HG02885 (cell line): Measurements from ENCODE around the gene VTI1A.
A peak's percentile ranks its signal among the peaks of the same experiment; 100 is the strongest.

ENCODE experiments used
- ATAC-seq: cut with Tn5 transposase; IDR thresholded peaks from one replicate; pipeline ENCODE4 v1.9.1; 2021; ENCODE audit warnings: mild to moderate bottlenecking; ENCODE audit not compliant: unreplicated experiment, poor library complexity

The VTI1A gene

DNA sequence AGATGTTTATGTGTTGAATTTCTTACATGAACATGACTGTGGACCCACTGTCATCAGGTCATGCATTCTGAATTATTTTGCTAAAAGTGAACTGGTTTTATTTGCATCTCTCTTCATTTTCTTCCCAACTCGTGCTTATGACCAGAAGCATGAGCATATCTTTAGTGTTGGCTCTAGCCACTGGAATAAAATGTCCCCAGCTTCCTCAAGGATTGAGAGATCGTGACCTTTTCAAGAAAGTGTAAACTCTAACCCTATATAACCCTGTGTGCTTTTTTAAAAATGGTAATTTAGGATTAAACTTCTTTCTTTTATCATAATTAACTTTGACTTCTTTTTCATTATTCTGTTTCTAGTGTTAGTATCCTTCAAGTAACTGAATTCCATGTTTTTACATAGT, 55.5 kb downstream of the VTI1A start:
- no peak for ATAC-seq

DNA sequence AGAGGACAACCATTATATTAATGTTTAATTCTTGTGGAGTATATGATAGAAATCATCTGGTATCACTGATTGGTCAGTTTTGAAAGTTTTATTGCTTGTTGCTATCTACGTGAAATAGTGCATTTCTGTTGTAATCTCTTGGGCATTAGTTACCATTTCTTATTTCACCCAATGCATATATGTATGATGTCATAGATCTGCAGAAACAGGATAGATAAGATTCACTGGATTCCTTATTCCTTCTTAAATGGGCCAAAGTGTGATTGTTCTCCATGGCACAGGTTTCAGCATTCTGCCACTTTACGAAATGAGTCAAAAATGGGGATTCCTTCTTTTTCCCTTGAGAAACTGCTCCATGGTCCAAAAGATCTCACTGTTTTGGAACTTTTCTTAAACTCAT, 56.6 kb downstream of the VTI1A start:
- ATAC-seq, result no peak

DNA sequence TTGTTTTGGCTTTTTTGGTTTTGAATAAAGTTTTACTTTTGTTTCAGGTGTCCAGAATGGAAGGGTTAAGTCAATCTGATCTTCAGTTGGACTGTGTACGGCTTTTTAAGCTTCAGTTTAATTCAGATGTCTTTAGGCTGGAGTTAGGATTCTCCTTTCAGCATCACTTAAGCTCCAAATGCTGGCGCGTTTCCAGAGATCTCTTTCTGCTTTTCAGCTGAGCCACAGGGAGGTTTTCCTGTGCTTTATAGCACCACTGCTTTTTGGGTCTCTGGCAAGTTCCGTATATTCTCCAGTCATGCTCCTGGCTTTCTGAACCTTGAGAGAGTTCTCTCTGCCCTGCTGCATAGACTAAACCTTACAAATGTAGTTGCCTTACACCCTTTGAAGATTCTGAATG, 60.0 kb downstream of the VTI1A start:
- no peak for ATAC-seq

DNA sequence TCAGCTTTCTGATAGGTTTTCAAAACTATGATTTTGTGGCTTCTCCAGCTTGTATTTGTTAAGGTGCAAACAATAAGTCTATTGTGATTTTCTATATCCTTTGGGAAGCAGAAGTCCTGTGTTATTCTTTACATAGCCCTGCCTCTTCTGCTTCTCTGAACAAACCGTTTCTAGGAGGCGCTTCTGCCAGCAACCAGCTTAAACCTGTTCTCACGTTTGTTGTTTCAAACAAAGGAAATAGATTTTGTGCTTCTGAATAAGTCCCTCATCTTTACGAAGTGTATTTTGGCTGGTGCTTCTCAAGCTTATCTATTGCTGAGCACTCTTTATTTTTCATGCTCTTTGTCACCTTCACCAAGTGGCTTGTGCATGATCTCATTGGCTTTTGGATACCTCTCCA, 61.0 kb downstream of the VTI1A start:
- ATAC-seq, result no peak

DNA sequence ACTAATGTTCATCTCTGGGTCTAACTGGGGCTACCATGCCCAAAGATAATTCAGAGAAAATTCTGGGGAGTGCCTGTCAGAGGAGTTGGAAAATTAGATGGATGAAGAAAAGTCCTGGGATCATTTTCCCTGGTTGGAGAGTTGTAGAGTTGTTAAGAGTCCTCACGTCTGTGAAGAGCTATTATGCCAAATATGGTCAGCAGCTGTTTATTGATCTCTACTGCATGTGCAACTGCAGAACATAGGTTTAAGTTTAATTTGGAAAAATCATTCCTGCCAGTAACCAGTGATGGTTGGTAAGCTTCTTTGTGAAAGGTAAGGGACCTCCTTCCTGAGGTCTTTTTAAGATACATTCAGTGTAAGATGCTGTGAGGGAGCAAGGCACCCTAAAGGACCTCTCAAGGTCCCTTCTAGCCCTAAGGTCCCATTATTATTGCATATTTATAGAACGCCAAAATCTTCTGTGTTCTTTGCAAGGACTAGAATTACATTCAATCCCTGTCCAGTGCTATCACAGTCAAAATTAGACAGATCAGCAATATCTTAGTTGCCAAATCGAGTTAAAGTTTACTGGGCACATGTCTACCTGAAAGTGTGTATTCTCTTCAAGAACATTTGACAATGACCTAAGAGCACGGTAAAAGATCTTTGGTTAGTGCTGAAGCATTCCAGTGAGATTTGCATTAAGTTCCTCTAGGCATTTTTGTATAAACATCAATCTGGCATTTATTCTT, 62.7 kb downstream of the VTI1A start:
- ATAC-seq, result no peak

DNA sequence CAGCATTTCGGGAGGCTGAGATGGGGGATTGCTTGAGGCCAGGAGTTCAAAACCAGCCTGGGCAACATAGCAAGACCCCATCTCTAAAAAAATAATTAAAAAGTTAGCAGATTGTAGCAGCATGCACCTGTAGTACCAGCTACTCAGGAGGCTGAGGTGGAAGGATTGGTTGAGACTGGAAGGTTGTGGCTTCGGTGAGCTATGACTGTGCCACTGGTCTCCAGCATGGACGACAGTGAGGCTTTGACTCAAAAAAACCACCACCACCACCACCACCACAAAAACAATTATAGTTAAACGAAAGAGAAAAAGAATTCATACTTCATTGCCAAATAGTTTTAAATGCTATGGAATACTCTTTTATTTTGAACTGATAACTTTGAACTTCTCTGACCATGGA, 63.4 kb downstream of the VTI1A start:
- ATAC-seq, result no peak

DNA sequence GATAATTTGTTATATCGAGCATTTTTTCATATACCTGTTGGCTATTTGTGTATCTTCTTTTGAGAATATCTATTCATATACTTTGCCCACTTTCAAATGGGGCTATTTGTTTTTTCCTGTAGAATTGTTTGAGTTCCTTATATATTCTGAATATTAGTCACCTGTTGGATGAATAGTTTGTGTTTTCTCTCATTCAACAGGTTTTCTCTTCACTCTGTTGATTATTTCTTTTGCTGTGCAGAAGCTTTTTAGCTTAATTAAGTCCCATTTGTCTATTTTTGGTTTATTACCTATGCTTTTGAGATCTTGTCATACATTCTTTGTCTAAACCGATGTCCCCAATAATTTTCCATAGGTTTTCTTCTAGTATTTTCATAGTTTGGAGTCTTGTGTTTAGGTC, 65.3 kb downstream of the VTI1A start:
- ATAC-seq, result no peak

DNA sequence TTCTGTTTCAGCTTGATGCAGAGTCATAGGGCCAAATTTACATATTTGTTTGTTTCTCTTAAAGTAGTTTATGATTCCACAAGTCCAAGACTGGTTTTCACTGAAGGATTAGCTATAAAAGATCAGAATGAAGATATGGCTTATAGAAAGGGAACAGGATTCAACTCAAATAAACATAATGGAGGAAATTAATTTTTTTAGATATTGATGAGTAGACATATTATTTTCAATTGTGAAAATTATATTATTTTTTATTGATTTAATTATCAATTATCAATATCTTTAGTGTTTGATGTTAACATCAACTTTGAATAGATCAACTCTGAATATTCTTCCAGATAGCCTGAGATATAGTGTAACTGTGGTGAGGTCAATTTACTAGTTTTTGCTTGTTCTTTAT, 68.1 kb downstream of the VTI1A start:
- no peak for ATAC-seq

DNA sequence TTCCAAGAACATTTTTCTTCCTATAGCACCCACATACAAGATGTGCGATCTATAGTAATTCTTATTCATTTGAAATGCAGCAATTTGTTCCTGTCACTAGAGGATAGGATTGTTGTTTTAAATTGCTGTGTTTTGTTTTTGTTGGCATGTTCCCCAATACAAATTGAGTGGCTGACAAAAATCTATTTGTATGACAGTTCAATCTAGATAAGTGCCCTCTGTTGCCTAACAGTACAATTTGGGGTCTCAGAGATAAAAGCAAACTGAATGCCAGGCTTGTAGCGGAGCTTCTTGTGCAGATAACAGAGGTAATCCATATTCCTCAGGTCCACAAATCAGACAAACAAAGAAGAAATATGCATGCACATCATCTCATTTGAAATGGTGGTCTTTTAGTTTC, 68.8 kb downstream of the VTI1A start:
- no peak for ATAC-seq

DNA sequence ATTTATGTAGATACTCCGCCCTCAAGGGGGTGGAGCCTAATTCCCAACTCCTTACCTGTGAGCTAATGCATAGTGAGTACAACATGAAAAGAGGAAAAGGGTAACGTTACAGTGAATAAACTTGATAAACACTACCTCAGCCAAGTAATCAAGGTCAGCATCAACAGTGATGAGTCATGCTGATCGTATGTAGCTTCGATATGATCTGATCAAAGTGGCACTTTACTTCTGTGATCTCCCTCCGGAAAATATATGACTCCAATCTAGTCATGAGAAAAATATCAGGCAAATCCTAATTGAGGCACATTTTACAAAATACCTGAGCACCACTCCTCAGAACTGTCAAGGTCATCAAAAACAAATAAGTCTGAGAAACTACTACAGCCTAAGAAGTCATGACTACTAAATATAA, 70.4 kb downstream of the VTI1A start:
- no peak for ATAC-seq

DNA sequence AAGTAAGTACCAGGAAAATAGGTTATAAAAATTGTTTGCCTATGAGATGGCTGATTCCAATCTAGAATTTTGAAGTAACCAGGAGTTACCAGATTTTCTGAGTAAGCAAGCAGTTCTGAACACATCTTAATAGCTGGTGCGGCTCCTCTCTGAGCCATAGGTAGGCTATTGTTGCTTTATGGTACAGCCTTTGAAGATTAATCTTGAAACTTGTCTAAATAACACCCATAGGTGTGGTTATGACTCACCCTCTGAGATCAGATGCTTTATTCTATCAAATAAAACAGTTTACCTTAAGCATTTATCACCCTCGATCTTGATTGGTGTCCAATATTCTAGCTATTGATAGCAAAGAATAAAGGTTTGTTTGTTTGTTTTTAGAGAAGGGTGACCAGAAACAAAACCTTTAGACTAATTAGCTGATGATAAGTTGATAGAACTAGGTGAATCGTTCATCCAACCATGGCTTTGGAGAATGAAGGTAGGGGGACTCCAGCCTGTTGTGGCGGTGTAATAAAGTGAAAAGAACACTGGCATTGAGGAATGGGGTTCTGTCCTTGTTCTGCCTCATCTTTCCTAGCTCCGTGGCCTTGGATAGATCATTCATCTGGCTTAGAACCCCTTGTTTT, 72.2 kb downstream of the VTI1A start:
- ATAC-seq, result peak; percentile 78

DNA sequence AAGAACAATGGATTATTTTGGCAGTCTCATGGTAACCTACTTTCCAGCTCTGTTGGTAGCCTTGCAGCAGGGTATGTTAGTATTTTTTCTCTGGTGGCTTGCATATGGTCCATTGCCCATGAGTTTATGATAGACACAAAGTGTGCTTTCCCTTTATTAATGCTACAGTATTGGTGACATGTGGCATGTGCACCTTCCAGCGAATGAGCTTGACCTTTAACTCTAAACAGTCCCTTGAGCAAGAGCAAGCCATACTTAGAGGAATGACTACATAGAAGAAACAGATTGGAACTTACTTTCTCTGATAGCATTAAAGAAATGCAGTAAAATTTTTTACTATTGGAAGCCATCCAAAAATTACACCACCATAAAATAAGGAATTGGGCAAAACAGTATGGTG, 73.9 kb downstream of the VTI1A start:
- ATAC-seq, result no peak

DNA sequence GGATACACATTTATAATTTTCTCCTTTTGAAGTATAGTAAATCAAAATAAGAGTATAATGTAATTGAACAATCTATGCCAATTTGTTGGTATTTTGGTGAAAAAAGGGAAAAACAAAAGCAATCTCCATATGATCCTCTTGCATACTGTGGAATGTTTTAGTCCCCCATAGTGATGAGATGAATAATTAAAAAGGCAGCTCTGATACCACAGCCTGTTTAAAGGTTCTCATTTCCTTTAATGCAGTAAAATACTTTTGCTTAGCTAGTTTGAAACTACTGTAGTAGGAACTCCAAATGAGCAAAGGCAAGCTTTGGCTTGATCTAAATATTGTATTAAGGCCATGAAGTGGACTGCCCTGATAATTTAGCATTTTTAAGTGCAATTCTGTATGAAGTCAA, 77.6 kb downstream of the VTI1A start:
- no peak for ATAC-seq

DNA sequence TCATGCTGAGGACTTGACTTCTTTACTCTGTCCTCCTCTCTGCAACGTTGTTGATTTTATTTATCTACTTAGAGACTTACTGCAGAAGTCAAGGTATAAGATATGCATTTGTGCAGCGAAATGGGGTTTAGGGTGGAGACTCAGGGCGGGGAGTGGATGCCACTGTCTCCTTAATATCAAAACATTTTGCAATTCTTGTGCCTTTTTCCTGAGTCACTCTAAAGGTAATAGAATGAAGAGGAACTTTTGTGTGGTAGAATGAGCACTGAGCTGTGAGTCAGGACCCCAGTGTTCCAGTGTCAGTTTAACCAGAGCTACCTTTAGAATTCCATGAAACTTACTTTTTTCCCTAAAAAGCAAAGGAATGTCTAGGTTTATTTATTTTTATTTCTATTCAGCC, 78.2 kb downstream of the VTI1A start:
- no peak for ATAC-seq

DNA sequence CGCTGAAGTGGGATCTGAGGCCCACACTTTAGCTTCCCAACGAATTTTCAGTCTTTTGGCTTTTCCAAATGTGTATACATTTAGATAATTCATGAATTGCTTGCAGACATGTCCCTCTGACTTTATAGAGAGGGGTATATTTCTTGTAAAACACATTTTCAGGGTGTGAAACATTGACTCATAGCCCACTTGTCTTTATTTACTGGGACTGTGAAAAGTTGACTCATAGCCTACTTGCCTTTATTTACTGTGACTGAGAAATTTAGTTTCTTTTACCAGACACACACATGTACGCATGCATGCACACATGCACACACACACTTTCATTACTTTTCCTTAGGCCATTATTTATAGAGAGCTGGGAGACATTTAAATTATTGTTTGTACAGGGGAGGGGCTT, 79.1 kb downstream of the VTI1A start:
- peak; percentile 96 for ATAC-seq

DNA sequence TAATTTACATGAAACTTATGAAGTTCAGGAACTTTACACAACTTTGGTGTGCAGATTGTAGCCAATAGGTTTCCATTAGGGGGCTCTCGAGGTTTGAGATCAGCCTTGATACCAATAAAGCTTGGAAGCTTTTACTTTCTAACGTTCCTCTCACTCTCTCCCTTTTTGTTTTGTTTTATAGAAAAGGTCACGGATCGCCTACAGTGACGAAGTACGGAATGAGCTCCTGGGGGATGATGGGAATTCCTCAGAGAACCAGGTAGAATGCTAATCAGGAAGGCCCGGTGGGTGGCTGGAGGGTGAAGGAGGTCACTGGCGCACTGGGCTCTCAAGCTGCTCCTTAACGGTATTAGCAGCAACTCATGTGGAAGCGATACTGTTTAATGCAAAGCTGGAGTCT, 79.9 kb downstream of the VTI1A start:
- no peak for ATAC-seq

DNA sequence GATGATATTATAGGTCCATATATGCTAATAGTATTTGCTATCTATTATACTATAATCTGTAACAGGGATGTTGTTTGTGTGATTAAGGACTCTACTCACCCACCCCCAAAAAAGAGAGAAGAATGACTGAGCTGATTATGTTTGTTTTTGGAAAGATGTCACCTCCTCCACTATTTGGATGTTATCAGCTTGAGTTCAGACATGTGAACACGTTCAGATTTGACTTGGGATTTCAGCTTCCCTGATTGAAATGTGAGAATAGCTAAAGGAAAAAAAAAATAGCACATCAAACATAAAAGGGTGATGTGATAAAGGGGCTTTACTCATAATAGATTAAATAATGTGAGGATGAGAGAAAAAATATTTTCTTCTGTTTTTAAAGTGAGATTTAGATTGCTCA, 81.2 kb downstream of the VTI1A start:
- ATAC-seq, result no peak

DNA sequence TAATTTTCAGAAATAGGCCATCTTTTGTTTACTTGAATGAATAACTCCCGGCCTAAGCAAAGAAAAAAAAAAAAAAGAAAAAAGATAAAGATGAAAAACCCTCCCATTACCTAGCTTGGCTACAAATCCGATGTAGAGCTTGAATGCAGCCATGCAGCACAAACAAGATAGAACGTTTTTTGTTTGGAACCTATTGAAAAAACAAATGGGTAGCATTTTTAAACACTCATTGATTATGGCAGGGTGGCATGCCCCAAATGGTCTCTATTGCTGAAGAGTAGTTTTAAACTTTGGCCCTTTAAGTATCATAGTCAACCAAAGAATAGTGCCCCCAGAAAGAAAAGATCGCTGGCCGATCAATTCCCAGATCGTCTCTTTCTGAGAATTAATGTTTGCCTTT, 84.4 kb downstream of the VTI1A start:
- no peak for ATAC-seq

DNA sequence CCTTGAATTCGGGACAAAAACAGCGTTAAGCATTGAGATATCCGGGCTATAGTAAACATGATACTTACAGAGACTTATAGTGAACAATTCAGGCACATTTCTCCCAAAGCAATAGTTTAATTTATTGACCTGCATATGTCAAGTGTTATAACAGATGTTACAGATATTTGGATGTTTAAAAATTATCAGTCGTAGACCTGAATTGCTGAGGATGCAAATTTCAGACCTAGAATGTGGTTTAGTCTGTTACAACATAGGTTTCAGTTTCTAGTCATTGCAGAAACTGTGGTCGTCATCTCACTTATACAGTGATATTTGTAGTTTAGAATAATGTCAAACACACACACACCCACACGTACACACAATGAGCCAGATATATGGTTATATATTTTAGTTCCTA, 85.2 kb downstream of the VTI1A start:
- peak; percentile 99 for ATAC-seq

DNA sequence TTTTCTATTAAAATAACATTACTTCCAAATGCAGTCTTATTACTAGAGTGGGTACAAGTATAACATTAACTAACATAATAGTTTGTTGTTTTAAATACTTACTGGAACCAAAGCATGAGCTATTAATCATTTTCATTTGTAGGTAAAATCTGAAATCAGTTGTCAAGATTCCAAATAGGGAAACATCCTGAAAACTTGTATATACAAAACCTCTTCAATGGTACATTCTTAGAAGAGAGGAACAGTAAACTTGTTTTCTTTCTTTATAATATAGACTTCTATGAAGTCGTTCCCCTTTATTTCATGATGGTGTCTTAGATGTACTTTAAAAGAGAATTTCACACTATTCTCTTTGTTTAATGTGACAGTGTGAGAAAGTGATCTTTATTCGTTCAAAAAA, 85.9 kb downstream of the VTI1A start:
- ATAC-seq, result no peak

DNA sequence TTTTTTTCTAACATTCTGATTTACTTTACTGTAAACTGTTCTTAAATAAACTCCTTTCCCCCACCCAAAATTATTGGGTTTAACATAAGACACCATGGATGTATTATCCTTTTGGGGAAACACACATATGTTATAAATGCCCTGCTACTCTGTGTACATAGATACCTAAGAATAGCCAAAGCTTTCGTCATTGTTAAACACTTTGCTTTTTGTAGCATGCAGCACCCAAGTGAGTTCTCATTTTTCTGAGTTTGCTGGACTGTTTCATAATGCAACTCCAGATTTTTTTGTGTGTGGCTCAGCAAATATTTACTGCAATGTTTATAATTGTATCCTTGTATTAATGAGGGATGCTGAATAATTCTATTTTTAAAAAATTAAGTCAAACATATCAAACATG, 86.9 kb downstream of the VTI1A start:
- no peak for ATAC-seq

DNA sequence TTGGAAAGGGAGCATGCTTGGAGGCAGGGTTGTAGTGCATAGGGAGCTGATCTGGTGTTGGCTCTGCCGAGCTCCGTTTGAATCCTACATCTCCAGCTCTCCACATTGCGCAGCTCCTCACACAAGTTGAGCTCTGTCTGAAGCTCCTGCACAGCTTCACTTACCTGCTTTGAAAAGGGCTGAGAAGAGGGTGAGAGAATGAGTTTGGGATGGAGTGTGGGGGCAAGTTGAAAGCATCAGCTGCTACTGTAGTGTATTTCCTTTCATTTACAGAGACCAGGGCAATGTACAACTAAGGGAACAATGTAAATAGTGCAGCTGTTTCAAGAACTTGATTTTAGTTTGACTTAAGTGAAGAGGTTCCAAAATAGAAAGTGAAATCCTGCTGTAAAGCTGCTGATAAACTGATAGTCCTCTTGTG, 88.5 kb downstream of the VTI1A start:
- peak; percentile 46 for ATAC-seq
